WI38 (cell line): ENCODE results near the gene CLN5.

ENCODE experiments used
- H3K4me3 ChIP-seq: 2 replicates; pipeline ENCODE4 v1.5.1; 2011; ENCODE audit warnings: low read depth, mild to moderate bottlenecking, control low read depth, low read length
- TF ChIP-seq, protein P1 (sequence below): IDR thresholded peaks from 2 replicates; pipeline ENCODE4 v1.5.1; 2012; ENCODE audit warnings: low read depth, mild to moderate bottlenecking, control low read depth, low read length

Gene CLN5

DNA sequence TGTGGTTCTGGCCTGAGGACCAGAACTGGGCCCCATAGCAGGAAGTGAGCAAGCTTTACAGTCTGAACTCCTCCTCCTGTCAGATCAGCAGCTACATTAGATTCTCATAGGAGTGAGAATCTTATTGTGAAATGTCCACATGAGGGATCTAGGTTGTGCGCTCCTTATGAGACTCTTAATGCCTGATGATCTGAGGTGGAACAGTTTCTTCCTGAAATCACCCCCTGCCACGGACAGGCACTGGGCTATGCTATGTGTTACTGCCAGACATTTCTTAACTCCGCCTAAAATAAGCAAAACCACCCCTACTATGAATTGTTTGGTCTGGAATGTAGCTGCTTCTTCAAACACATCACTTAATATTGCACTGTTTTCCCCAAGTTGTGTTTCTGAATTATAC lies 30.5 kb downstream of the CLN5 start:
- no peak overlapping the region for H3K4me3 ChIP-seq
- TF ChIP-seq, protein P1, sequence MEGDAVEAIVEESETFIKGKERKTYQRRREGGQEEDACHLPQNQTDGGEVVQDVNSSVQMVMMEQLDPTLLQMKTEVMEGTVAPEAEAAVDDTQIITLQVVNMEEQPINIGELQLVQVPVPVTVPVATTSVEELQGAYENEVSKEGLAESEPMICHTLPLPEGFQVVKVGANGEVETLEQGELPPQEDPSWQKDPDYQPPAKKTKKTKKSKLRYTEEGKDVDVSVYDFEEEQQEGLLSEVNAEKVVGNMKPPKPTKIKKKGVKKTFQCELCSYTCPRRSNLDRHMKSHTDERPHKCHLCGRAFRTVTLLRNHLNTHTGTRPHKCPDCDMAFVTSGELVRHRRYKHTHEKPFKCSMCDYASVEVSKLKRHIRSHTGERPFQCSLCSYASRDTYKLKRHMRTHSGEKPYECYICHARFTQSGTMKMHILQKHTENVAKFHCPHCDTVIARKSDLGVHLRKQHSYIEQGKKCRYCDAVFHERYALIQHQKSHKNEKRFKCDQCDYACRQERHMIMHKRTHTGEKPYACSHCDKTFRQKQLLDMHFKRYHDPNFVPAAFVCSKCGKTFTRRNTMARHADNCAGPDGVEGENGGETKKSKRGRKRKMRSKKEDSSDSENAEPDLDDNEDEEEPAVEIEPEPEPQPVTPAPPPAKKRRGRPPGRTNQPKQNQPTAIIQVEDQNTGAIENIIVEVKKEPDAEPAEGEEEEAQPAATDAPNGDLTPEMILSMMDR, result no peak

DNA sequence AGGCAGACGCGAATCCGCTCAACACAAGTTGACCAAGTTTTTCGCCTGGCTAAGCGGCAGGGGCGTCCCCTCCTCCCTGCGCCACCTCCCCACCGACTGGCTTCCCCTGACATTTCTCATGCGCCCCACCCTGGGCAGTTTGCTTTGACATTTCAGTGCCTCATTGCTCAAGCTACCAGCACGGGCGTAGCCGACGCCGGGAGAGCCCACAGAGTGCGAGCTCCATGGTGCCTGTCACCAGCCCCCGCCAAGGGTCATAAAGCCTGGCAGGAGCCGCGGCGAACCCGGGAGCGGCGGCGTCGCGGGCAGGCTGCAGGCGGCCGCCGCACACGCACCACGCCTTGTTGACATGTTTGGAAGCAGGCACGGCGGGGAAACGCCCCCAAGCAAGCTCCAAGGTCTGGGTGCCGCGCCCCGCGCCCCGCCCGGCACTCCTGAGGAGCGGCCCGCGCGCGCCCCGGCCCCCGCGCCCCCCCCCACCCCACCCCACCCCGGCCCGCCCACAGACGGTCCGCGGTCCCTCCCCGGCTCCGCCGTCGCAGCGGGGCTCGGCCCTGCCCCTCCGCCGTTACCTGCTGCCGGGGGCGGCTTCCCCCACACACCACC lies 34.5 kb downstream of the CLN5 start:
- peak overlapping the region; percentile 86 for H3K4me3 ChIP-seq
- TF ChIP-seq, protein P1, result no peak

DNA sequence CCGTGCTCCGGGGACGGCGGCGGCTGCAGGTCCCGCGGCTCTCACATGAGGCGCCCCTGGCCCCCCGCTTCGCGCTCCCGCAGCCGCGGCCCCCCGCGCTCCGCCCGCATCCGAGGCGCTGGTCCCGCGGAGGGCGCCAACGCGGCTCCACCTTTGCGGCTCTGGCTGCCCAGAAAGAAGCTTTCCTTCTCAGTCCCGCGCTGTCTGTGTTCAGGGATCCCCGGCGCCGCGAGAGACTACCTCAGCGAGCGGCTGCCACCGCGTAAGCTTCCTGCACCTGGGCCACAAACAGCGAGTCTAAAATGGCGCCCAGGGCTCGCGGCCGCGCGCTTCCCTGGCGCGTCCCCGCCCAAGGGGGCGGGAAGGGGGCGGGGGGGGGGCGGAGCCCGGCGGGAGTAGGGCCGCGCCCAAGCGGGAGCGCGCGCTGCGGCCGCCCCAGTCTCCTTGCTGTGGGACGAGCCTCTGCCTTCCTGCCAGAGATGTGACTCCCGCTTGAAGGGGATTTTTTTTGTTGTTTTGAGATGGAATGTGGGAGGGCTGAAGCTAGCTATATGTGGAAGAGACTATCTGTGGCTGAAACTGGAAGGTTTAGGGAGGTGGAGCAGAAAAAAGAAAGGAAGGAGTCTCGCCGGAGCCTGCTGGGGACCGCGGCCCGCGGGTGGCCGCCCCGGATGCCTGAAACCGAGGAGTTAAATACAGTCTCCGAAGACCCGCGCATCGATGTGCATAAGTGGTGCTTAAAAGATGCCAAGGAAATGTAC lies 35.2 kb downstream of the CLN5 start, which contains the start of gene FBXL3:
Gene FBXL3 (minus strand): TSS at position 299 of the 761 bp plus-strand sequence. CDS start 5,299 bp downstream, outside the sequence.
- H3K4me3 ChIP-seq, result peak within 1 kb of the TSS; percentile 86
- TF ChIP-seq, protein P1, result no peak

DNA sequence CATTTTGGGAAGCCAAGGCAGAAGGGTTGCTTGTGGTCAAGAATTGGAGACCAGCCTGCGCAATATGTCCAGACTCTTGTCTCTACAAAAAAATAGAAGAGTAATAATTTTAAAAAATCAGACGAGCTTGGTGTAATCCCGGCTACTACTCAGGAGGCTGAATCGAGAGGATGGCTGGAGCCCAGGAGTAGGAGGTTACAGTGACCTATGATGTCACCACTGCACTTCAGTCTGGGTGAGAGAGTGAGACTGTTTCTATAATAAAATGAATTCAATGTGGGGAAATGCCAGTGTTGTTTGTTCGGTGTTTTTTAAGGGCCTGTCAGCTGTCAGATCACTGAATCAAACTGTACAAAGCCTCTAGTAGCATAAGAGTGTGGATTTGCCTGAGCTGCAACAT lies 36.3 kb downstream of the CLN5 start:
- peak overlapping the region; percentile 86 for H3K4me3 ChIP-seq
- TF ChIP-seq, protein P1, result no peak

DNA sequence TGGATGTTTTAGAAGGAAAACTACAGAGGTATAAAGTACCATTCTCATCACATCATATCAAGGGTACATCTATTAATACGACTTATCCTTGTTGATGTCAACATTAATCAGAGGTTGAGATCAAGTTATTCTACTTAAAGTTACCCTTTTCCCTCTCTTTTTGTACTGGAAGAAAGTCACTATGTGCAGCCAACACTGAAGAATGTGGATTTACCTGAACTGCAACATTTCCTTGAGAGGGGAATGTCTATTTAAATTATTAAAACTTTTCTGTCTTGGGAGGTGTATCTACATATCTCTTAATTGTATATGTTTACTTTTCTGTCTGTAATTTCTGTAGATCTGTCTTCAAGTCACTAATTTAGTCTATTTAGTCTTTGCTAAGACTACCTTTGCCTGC lies 37.6 kb downstream of the CLN5 start:
- no peak overlapping the region for H3K4me3 ChIP-seq
- TF ChIP-seq, protein P1, result no peak

DNA sequence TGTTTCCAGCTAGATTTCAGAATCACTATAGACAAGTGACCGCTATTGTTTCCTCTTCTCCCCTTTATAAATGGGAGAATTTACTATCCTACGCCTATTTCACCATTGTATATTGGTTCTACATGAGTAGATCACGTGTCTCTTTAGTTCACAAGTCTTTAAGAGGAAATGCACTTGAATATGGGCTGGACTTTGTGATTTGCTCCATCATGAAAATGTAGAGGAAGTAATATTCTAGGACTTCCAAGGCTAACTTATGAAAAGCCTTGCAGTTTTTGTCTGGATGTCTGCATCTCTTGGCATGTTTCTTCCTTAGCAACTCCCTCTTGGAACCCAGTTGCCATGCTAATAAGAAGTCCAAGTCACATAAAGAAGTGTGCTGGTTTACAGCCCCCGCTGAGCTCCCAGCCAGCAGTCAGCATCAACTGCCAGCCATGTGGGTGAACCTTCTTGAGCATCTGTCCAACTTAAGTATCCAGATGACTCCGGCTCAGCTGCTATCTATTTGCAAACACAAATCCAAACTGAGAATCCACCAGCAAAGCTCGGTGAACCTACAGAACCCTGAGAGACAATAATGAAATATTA lies 39.9 kb downstream of the CLN5 start:
- TF ChIP-seq, protein P1, result no peak
- no peak overlapping the region for H3K4me3 ChIP-seq
